ENCODE results near the gene ADGRG1.

GRCh38 chr16:57690782-57691471 lies 62.5 kb downstream of the ADGRG1 start:
- TF ChIP-seq CTCF (IDR thresholded peaks at IDR 0.05), result no peak
- no peak for TF ChIP-seq POLR2A (IDR thresholded peaks at IDR 0.05)

All from vagina (tissue), 2 donors.